OCI-LY3 (cell line): ENCODE results near the gene UCN3.

Experiments used
- EZH2phosphoT487 ChIP-seq: fragments of 200-600 bp; shearing (Covaris generic); IDR thresholded peaks from 2 replicates; pipeline ENCODE4 v1.6.1; 2018; ENCODE audit warnings: antibody characterized with exemption, mixed run types, low read depth
- TF ChIP-seq, protein P1 (sequence below): fragments of 200-600, 300-600 bp; sonication (generic); IDR thresholded peaks from 2 replicates; pipeline ENCODE4 v1.5.1; 2014; ENCODE audit warnings: antibody characterized with exemption, low read length, low read depth

DNA sequence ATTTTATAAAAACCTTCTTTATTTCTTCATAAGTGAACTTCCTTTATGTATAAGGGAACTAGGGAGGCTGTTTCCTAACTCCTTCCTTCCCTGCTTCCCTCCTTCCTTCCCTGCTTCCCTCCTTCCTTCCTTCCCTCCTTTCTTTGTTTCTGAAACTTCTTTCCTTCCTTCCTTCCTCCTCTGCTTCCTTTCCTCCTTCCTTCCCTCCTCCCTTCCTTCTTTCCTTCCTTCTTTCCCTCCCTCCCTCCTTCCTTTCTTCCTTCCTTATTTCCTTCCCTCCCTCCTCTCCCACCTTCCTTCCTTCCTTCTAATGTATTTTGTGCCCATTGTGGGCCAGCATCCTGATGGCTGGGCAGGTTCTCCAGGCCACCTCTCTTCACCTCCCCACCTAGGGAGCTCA is 26.8 kb upstream of the UCN3 start:
- TF ChIP-seq, protein P1, sequence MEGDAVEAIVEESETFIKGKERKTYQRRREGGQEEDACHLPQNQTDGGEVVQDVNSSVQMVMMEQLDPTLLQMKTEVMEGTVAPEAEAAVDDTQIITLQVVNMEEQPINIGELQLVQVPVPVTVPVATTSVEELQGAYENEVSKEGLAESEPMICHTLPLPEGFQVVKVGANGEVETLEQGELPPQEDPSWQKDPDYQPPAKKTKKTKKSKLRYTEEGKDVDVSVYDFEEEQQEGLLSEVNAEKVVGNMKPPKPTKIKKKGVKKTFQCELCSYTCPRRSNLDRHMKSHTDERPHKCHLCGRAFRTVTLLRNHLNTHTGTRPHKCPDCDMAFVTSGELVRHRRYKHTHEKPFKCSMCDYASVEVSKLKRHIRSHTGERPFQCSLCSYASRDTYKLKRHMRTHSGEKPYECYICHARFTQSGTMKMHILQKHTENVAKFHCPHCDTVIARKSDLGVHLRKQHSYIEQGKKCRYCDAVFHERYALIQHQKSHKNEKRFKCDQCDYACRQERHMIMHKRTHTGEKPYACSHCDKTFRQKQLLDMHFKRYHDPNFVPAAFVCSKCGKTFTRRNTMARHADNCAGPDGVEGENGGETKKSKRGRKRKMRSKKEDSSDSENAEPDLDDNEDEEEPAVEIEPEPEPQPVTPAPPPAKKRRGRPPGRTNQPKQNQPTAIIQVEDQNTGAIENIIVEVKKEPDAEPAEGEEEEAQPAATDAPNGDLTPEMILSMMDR: no peak
- no peak for TF ChIP-seq EZH2phosphoT487
